Stimulated activated CD4-positive, alpha-beta T cell treated with anti-CD3 and anti-CD28 coated beads, Interleukin-2, amount 100 ng/mL, for 4 hours (primary cell): Measurements from ENCODE around the gene TAF1A.
"Not testable (repeated sequence)": the region's sequence is repeated elsewhere in the genome, so short reads cannot be mapped to it uniquely, and the experiment has no call there.

Source experiments
- DNase-seq: peaks from one replicate; pipeline ENCODE4 v3.0.0-alpha.2; 2020; ENCODE audit warnings: low read depth

TAF1A gene

DNA sequence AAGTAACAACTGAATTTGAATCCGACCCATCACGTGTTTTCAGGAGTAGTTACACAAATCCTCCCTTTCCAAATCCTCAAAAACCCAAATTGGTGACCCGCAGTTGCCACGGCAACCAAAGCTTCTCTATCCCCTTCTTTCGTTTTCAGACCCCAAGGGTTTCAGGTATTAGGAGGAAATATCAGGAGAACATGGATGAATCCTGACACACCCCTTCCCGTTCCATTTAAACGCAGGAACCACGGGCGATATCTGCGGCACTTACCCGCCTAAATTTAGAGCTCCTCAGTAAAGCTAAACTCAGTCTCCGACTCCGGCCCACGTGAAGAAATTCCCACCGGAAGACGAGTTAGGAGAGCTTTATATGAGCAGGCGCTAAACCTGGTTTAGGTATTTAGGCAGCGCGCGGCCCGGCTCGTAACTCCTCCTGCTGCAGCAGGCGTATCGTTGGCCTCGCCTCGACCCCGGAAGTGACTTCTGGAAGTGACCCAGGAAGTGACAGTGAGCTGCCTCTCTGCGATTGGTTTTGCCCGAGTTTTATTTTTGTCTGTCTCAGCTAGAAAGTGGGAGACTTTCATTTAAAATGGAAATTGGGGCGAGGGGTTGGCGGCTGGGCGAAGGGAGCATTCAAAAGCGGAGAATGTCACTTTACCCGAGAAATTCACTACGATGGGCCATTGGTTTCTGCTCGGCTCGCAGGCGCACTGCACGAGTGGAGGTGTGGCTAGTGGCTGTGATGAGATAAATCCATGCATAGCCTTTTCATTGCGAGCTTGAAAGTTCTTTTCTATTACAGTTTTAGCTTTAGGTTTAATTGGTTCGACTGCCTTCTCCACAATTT is at the start of gene TAF1A:
Gene TAF1A (minus strand): TSS at position 472 of the 841 bp plus-strand sequence.
- peak; percentile 80 for DNase-seq

DNA sequence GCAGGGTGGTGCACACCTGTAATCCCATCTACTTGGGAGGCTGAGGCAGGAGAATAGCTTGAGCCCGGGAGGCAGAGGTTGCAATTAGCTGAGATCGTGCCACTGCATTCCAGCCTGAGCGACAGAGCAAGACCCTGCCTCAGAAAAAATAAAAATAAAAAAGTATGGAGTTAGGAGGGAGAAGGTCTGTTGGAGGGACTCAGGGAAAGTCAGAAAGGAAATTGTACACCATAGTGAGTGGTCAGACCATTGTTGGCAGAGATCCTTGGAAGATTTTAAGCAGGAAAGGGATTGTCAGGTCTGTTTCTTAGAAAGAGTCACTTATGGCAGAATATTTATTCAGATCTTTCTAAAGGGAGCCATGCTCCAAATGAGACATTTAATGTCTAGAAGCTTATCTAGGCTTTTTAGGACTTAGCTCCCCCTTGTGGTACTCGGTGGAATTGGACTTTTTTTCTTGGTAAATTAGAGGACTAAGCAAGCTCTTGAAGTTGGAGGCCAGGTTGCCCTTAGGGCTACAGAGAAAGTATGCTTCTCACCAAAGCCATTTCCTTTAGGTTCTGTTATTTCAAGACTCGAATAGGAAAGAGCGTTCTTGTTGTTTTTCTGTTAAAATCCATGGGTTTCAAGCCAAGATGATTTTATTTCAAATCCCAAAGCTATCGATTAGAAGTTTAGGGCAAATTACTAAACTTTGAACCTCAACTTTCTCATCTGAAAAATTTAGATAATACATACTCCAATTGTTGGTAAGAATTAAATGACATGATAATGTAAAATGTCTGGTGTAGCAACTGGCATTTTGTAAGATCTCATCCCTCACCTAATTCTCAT is 44.7 kb upstream of the TAF1A start:
- peak; percentile 68 for DNase-seq

DNA sequence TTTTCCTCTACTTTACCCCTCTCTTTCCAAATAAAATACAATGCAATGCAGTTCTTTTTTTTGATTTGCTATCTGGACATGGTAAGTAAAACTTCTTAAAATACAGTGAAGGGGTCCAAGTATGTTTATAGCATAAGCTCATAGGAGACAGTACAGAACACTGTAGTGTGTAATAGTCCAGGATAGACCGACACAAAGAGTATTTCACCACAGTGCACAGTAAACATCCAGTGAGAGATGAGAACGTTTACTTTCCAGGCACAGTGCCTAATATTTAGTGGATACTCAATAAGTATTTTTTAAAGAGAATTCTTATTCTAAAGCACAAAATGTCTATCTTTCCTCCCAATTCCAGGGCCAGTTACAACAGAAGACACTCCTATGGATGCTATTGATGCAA is 43.0 kb upstream of the TAF1A start:
- no peak for DNase-seq

DNA sequence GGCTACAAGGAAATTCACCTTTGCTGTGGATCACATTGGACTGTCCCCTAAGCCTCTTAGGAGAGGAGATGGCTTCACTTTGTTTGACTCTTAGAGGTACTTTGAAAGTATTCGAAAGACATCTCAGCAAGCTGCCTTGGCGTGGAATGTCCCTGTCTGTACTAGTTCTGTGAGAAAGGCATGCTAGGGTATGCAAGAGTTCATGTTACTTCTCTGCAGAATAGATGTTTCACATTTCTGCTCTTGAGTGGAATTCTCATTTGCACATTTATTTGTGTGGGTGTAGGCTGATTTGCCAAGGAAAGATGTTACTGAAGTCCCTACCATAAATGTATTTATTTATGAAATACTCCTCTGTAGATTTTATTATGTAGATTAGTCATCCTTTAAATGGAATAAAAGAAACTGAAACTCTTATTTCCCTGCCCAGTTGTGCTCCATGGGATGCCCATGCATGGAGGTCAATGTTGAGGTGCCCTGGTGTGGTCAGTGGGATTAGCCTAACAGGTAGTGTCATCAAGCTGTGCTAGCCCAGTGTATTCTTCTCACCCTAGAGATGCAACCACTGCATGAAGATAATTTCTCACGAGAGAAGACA is 42.0 kb upstream of the TAF1A start:
- no peak for DNase-seq

DNA sequence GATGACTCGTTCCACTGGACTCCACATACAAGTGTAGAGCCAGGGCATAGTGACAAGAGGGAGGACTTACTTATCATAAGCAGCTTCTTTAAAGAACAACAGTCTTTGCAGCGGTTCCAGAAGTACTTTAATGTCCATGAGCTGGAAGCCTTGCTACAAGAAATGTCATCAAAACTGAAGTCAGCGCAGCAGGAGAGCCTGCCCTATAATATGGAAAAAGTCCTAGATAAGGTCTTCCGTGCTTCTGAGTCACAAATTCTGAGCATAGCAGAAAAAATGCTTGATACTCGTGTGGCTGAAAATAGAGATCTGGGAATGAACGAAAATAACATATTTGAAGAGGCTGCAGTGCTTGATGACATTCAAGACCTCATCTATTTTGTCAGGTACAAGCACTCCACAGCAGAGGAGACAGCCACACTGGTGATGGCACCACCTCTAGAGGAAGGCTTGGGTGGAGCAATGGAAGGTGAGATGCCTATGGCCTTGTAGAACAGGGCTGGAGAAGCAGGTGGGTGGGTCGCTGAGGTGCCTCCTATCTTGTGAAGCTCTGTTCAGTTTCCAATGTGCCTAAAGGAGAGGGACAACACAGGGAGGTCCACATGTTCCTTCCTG is 40.3 kb upstream of the TAF1A start:
- no peak for DNase-seq

DNA sequence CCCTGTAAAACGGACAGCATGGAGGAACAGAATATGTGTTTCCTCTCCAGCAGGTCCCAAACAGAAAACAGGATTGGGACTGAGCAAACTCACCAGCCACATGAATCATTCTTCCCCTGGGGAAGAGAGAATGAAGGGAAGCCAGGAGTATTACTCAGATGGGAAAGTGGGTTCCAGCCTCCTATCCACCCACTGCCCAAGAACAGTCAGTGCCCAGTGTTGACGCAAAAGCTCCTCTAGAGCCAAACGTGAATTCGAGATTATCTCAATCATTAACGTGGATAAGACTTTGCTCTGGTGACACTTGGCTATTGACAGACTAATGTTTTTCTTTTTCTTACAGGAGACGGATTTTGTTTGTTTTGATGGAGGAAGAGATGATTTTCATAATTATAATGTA is 37.5 kb upstream of the TAF1A start:
- no peak for DNase-seq

DNA sequence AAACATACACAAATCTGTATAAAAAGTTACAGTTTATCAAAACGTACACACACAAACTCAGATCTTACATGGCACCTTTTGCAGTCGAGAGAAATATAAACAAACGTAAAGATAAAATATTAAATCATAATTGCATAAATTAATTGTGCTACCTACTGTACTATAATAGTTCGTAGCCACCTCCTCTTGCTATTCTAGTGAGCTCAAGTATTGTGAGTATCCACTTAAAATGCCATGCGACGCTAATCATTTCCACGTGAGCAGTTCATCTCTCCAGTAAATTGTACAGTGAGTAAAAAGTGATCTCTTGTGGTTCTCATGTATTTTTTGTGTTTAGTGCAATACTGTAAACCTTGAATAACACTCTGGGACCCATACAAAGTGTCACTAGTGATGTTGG is 34.5 kb upstream of the TAF1A start:
- no peak for DNase-seq

DNA sequence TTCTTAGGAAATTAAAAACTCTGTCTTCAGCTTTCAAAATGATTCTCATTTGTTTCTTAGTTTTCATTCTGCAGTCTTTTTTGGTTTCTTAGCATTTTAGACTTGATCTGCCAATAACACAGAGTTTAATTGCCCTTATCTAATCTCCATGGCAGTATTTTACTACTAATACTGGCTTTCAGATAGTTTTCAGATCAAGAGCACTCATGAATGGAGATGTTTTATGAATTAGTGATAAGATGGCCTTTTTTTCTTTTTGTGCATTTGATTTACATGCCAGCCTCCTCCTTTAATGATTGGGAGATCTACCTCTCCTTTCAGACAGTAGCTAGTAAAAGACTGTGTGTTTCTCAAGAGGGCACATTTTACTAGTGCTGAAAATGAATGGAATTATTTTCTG is 33.7 kb upstream of the TAF1A start:
- DNase-seq: no peak

DNA sequence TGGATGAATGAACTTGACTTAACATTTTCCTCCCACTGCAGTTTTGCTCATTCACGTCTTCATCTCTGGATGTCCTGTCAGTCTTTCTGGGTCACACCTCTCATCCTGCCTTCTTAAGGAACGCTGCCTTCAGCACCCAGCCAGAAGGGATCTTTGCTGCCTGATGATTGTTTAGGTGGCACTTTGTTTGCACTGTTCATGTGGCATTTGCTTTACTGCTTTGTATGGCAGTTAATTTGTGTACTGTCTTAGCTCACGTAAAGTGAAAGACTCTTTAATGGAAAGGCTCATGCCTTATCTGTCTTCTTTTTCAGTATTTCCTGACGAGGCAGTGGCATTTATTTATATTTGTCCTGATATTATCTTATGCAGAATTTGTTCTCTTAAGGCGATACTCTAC is 33.0 kb upstream of the TAF1A start:
- no peak for DNase-seq

DNA sequence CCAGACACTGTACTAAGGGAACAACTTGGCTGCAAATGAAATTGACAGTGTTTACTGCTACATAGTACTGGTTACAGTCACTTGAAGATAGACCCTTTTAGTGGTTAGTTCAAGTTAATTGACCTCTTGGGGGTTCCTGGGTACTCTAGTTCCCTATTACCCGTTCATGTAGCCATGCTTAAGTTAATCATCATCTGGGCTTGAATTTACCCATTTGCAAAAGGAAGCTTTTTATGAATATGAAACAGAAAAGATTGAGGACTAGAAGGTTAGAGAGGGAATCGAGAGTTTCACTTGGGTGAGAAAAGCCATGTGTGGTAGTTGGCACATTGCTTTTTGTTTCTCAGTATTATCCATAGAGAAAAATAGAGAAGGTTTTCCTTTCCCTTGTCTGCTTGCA is 30.8 kb upstream of the TAF1A start:
- DNase-seq: no peak

DNA sequence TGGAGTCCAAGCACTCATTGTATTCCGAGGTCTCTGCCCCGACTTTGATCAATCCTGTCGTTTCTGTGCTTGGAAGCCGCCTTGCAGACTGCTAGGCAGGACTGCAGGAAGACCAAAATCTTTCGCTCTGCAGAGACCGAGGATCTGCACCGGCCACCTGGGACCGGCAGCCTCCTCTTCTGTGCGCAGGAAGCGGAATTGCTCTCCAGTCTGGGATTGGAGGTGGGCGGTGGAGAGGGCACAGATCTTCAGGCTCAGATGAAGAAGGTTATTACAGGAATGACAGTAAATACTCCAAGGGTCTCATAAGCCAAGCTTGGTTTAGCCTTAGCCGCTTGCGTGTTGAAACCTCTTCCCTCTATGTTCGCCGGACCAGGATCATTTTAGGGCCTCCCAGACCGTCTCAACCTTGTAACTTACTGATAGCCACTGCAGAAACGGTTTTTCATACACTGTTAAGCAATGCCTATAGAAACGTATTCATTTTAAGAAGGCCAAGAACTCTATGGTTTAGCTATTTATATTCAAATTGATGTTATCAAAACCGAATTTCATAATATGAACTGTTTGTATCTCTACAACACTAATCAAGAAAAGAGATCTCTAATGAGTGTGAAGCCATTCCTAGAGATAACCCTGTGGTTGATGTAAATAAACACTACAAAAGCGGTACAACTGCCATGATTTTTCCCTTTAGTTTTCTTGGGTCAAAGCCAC is 29.3 kb upstream of the TAF1A start:
- DNase-seq: no peak

DNA sequence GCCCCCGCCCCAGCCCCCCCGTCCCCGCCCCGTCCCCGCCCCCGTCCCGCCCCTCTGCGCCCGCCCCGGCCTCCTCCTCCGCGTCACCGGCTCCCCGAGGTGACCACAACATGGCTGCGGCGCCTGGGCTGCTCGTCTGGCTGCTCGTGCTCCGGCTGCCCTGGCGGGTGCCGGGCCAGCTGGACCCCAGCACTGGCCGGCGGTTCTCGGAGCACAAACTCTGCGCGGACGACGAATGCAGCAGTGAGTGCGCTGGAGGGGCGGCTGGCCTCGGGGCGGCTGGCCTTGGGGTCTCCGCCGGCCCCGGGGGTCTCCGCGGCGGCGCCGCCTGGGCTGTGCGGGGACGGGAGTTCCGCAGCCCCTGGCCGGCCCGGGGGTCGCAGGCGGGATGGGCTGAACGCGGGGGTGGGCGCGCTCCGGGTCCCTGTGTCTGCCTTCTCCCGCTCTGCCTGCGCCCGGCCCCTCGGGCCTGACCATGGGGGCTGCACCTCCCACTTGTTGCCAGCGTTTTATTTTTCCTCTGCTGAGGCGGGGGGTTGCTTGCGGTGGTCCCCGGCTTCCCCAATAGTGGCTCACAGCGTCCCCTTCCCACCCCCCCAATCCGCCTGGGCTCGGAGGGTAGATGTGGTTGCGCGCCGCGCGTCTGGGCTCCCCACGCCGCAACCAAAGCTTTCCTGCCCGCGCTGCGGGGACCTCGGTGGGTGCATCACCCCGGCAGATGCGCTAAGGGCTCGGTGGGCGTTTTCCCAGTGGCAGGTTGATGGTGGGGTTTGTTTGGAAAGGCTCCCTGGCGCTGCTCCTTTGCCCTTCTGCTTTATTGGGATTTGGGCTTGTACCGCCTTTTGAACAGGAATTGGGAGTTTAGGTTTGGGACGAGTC is 28.5 kb upstream of the TAF1A start, which contains the start of gene MIA3:
Gene MIA3 (plus strand): TSS at position 97 of the 879 bp plus-strand sequence. CDS start 14 bp downstream, at position 111.
- DNase-seq: peak; percentile 29

DNA sequence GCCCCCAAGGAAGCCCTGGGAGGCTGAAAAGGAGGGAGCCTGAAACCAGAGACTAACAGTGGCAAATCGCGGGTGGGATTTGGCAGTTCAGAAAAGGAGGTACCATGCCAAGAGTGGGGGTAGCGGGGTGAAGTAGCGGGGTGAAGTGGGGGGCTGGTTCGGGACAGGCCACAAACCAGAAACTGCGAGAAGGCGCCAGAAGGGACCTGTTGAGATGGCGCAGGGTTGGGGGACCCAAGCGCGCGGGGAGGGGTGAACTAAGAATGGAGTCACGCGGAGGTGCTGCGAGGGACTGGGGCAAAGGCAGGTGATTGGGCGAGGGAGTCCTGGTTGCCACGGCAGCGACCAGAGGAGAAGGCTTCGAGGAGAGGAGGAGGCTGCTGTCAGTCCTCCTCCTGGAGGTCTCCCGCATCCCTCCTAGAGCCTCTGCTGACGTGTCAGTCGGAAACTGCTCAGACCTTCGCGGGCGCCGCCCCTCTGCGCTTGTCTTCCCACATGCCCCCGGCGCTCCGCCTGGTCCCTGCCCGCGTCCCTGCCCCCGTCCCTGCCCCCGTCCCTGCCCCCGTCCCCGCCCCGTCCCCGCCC is 27.7 kb upstream of the TAF1A start:
- peak; percentile 88 for DNase-seq

DNA sequence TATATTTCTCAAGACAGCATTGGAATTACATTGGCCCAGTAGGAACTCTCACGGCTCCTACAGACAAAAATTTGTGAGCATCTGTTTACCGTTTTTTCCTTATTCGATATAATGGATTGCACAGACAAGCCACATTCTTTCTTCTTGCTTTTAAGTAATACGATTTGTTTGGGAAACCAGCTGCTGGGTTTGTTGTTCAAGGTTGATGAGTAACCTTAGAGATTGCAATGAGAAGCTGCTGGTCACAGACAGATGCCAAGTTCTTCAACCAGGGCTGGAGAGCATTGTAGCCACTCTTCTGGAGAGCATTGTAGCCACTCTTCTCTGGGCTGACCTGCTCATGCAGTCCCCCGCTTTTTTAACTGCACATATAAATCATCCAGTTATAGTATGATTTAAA is 26.8 kb upstream of the TAF1A start:
- DNase-seq: no peak

DNA sequence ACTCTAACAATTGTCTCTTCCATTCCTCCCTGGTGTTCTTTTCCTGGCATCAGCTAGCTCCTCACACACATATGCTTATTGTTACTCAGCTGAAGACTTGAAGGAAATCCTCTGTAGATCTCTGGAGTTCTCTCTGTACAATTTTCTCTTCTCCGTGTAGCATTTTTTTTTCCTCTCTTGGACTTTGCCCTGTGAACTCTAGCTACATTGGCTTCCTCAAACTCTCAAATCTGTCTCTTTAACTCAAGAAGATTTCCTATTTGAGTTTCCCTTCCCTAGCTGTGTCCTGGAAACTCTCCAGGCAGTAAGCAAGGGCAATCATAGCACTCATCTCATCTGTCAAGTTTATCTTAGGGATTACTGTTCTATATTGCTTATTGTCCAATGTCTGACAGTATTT is 23.9 kb upstream of the TAF1A start:
- no peak for DNase-seq

DNA sequence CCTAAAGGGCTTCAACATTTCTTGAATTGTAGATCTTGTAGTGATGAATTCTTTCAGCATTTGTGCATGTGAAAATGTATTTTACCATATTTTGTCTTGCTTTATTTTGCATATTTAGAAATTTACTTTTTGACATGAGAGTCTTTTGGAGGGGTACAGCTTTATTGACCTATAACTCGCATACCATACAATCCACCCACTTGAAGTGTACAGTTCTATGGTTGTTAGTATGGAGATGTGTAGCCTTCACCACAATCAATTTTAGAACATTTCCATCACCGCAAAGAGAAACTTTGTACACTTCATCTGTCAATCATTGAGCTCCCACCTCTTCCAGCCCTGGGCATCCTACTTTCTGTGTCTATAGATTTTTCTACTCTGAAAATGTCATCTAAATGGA is 21.0 kb upstream of the TAF1A start:
- no peak for DNase-seq

DNA sequence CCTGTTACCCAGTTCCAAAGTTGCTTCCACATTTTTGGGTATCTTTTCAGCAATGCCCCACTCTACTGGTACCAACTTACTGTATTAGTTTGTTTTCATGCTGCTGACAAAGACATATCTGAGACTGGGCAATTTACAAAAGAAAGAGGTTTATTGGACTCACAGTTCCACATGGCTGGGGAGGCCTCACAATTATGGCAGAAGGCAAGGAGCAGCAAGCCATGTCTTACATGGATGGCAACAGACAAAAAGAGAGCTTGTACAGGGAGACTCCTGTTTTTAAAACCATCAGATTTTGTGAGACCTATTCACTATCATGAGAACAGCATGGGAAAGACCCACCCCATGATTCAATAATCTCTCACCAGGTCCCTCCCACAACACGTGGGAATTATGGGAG is 19.4 kb upstream of the TAF1A start:
- DNase-seq: not testable (repeated sequence)

DNA sequence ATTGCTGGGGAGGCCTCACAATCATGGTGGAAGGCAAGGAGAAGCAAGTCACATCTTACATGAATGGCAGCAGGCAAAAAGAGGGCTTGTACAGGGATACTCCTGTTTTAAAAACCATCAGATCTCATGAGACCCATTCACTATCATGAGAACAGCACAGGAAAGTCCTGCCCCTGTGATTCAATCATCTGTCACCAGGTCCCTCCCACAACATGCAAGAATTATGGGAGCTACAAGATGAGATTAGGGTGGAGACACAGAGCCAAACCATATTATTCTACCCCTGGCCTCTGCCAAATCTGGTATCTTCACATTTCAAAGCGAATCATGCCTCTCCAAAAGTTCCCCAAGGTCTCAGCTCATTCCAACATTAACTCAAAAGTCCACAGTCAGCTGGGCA is 17.0 kb upstream of the TAF1A start:
- no peak for DNase-seq

DNA sequence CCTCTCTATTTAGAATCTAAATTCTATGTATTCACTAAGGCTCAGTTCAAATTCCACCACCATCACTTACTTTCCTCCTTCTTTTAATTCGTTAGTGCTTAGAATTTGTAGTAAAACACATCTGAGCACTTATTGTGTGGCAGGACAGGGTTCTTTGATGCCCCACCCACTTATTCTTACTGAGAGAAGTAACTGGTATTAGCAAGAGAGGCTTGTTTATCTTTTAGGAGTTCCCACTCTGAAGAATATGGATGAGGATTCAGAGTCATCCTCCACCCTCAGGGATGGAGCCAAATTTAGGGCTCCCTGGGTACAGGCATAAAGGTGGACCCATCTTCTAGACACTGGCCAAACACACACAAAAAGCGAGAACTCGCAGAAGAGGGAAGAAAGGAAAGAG is 11.5 kb upstream of the TAF1A start:
- DNase-seq: no peak

DNA sequence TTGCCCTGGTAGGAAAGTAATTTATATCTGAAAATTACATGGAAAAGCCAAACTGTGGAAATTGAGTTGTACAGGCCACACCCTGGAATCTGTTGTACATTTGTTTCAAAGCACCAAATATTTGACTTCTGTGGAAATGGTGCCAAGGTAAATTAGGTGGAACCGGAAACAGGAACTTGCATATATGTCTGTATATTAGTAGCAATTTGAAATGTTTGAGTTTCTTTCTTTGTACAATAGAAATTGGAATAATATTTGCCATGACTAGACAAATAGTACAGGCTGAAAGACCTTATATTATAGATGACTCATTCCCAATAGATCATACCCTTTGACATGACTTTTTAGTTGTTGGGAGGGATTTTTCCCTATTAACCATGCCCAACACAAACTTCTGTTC is 10.5 kb upstream of the TAF1A start:
- DNase-seq: no peak
